Prostate gland (tissue), 2 donors: ENCODE data around the gene ACTR5.

Experiments
- CTCF ChIP-seq, 4 experiments: fragments of 200-600 bp in 2 of 4; fragments of 450-650 bp in 2 of 4; sonication (generic) in 2 of 4; IDR thresholded peaks; 1 replicate in 3 of 4; 2 replicates in 1 of 4; pipeline ENCODE4 v1.5.1; 2016 to 2019; ENCODE audit warnings: antibody characterized with exemption in 4 of 4, mild to moderate bottlenecking in 2 of 4, moderate library complexity in 2 of 4
- POLR2A ChIP-seq: fragments of 450-650 bp; IDR thresholded peaks from one replicate; pipeline ENCODE4 v1.6.1; 2016; ENCODE audit warnings: antibody characterized with exemption, mild to moderate bottlenecking
- POLR2AphosphoS5 ChIP-seq: sonication (generic); formaldehyde crosslinking; IDR thresholded peaks from one replicate; pipeline ENCODE4 v1.6.1; 2017; ENCODE audit warnings: antibody characterized with exemption

DNA sequence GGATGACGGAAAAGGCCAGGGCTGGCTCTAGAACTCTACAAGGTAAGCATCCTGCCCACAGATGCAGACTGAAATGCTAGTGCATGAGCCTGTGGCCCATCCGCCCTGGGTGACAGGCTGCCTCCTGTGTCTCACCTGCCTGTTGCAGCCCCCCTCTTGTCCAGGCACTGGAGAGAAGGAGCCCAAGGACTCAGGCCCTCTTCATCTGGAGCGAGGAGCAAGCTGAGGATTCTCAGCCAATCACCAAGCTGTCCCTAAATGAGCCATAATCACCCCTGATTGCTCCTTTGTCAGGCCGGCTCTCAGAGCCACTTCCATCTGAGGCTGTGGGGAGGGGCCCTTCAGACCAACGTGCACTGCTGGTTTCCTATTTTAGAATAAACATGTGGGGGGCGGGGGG is 34.0 kb upstream of the ACTR5 start:
- TF ChIP-seq CTCF (IDR thresholded peaks at IDR 0.05) (no peak), POLR2A (no peak), POLR2AphosphoS5 (no peak)
